Measurements from ENCODE around the gene VPS26C.
"Not testable (repeated sequence)": the region's sequence is repeated elsewhere in the genome, so short reads cannot be mapped to it uniquely, and the experiment has no call there.

VPS26C gene

DNA sequence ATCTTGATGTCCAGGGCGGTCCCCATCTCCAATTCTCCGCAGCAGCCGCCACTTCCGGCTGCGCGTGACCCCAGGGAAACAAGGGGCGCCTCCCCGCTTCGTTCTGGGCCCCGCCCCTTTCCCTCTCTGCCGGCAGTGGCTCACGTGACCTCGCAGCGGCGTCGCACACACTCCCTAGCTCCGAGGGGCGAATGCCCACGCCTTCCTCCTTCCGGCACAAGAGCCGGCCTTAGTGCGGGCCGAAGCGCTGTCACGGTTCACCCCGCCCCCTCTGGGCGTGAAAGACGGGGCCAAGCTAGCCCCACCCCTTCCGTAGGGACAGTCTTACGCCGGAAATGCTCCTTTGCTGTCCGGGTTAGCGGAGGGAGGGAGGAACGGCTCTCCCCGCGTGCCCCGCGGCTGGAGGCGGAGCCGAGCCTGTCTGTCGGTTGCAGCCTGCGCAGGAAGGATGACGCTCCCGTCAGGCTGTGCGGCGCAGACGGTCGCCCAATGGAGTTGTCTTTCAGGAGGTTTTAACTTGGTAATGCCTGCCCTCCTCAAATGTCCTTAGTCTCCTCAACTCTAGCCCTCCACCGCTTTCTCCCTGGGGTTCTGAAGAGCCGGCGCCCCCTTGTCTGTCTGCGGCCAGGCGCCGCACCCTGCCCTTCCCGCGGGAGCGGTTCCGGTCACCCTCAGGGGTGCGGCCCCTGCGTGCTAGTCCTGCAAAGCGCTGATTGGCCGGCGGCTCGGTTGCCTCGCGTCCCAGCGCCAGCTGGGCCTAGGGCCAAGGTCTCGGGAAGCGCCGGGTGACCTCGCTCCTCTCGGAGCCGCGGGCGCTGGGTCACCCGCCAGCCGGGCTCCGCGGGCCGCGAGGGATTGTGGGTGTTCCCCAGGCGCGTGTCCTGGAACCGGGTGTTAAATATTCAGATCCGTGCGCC is at the start of gene VPS26C:
VPS26C (minus strand) TSS at position 66 of the 917 bp plus-strand sequence; CDS start at position 26, 40 bp downstream.
- peak; percentile 92 to 98 for DNase-seq (ENCODE audit: low read depth in 1 of 2, low spot score in 1 of 2)

DNA sequence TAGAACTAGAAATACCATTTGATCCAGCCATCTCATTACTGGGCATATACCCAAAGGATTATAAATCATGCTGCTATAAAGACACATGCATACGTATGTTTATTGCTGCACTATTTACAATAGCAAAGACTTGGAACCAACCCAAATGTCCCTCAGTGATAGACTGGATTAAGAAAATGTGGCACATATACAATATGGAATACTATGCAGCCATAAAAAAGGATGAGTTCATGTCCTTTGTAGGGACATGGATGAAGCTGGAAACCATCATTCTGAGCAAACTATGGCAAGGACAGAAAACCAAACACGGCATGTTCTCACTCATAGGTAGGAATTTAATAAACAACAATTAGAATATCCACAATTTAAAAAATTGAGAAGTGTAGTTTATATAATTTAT is 48.9 kb upstream of the VPS26C start:
- not testable (repeated sequence) for DNase-seq (ENCODE audit: low read depth in 1 of 2, low spot score in 1 of 2)

DNA sequence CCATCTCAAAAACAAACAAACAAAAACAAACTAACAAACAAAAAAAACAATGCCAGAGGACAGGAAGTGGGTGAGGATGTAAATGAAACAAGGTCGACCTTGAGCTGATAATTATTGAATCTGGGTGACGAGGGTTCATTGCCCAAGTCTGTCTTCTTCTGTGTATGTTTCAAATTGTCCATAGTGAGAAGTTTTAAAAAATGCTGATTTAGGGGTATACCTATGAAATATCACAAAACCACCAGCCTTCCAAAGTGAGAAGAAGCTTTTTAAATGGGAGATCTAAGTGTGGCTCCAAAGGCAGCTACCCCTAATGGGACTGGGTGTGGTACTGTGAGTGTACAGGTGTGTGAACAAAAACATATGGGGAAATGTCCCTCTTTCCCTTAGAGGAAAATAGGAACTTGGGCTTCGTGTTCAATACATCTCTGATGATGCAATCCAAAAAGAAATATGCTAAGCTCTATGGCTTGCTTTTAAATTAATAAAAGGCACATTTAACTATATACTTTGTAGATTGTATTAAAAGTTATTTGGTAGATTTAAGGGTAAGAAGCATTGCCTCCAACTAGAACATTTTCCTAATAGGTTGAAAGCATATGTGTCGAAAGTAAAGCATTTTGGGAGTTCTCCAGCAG is 33.1 kb upstream of the VPS26C start:
- no peak for DNase-seq (ENCODE audit: low read depth in 1 of 2, low spot score in 1 of 2)

DNA sequence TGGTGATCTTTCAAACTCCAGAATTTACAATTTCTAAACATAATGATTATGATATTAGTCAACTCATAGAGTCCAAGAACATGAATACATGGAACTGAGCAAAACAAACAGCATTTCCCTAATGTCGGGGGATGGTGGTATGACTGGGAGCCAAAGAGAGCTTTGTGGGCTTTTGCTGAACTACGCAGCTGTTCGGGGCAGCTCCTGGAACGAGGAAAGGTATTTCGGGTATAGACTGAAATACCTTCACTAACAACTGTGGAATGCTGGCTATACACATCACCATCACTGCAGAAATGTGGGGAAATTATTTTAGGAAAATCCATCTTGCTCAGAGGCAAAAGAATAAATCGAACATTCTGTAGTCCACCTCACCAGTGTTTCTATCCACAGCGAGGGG is 30.2 kb upstream of the VPS26C start:
- no peak for DNase-seq (ENCODE audit: low read depth in 1 of 2, low spot score in 1 of 2)

DNA sequence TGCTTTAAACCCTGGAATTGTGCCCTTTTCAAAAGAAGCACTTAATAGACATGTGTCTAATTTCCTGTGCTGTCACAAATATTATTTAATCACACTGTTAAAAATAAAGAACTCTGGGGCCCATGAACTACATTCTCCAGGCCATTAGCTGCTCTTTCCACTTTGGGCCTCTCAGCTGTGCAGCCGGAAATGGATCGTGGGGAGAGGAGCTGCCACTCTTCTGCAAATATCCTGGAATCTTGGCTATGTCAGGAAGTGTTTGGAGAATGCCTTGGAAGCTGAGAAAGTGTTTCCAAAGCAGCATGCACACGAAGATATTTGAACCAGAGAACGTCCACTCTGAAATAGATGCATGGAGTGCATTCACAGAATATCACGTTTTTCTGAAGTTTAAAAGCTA is 27.5 kb upstream of the VPS26C start:
- no peak for DNase-seq (ENCODE audit: low read depth in 1 of 2, low spot score in 1 of 2)

DNA sequence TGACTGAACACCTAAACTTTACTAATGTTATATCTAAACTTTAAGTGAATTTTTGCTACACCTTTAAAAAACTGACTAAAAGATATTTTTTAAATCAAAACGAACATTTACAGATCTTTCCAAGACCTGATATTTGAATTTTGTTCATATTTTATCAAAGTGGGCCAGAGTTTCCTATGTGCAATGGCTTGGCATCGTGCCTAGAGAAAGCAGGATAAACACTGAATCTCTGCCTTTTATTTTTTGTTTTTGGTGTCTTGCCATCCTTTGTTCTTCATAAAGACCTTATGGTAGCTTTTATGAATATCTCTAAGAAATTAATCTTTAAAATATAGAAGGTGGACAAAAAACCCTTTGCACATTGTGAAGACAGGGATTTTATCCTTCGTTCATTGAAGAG is 25.8 kb upstream of the VPS26C start:
- DNase-seq (ENCODE audit: low read depth in 1 of 2, low spot score in 1 of 2), result no peak

DNA sequence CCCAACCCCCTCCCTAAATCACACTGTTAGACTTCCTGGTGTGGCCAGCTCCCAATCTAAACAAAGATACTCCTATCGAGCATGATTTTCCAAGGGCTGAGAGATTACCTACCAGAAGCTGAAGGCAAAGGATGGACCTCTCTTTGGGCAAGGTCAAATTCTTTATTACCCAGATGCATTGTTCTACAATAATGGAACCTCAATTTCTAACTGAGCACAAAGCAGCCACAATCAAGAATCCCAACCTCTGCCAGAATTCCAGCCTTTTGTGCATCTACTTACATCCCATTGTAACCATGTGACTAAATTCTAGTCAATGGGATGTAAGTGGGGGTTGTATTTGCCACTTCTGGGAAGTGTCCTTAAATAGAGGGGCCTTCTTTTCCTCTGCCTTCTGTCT is 24.9 kb upstream of the VPS26C start:
- no peak for DNase-seq (ENCODE audit: low read depth in 1 of 2, low spot score in 1 of 2)

DNA sequence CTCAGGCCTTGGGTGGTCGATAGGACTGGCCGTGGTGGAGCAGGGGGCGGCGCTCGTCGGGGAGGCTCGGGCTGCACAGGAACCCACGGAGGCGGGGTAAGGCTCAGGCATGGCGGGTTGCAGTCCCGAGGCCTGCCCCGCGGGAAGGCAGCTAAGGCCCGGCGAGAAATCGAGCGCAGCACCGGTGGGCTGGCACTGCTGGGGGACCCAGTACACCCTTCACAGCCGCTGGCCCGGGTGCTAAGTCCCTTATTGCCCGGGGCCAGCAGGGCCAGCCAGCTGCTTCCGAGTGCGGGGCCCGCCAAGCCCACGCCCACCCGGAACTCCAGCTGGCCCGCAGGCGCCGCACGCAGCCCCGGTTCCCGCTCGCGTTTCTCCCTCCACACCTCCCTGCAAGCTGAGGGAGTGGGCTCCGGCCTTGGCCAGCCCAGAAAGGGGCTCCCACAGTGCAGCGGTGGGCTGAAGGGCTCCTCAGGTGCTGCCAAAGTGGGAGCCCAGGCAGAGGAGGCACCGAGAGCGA is 16.1 kb upstream of the VPS26C start:
- not testable (repeated sequence) for DNase-seq (ENCODE audit: low read depth in 1 of 2, low spot score in 1 of 2)

DNA sequence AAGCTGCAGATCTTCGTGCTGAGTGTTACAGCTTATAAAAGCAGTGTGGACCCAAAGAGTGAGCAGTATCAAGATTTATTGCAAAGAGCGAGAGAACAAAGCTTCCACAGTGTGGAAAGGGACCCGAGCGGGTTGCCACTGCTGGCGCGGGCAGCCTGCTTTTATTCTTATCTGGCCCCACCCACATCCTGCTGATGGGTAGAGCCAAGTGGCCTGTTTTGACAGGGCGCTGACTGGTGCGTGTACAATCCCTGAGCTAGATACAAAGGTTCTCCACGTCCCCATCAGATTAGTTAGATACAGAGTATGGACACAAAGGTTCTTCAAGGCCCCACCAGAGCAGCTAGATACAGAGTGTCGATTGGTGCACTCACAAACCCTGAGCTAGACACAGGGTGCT is 15.5 kb upstream of the VPS26C start:
- not testable (repeated sequence) for DNase-seq (ENCODE audit: low read depth in 1 of 2, low spot score in 1 of 2)

DNA sequence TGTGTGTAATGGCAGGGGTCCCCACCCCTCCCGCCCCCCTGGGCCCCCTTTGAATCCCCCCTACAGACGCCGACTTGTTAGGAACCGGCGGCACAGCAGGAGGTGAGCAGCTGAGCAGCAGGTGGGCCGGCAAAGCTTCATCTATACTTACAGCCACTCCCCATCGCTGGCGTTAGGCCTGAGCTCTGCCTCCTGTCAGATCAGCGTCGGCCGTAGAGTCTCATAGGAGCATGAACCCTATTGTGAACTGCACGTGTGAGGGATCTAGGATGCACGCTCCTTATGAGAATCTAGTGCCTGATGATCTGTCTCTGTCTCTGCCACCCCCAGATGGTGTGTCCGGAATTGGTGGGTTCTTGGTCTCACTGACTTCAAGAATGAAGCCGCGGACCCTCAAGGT is 14.9 kb upstream of the VPS26C start:
- DNase-seq (ENCODE audit: low read depth in 1 of 2, low spot score in 1 of 2), result no peak

DNA sequence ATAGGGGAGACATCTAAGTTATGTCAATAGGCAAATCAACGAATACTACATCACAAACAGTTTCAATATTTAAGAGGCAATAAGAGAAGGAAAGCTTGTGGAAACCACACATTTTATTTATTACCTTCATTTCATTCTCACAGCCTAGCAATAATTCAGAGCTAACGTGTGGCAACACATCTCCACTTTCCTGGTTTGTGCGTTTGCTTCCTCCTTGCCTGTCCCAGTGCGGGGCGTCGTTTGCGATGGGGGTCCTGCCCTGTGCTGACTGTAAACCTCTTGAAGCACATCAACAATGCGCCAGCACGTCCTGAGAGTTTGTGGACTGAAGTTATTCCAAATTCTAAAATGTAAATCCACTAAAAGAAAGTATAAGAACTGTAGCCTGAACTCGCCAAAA is 14.4 kb upstream of the VPS26C start:
- no peak for DNase-seq (ENCODE audit: low read depth in 1 of 2, low spot score in 1 of 2)

DNA sequence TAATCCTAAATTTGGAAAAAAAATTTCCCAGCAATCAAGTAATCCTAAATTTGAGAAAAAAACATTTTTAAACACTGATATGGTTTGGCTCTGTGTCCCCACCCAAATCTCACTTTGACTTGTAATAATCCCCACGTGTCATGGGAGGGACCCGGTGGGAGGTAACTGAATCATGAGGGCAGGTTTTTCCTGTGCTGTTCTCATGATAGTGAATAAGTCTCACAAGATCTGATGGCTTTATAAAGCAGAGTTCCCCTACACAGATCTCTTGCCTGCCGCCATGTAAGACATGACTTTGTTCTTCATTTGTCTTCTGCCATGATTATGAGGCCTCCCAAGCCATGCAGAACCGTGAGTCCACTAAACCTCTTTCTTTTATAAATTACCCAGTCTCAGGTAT is 12.1 kb upstream of the VPS26C start:
- not testable (repeated sequence) for DNase-seq (ENCODE audit: low read depth in 1 of 2, low spot score in 1 of 2)

DNA sequence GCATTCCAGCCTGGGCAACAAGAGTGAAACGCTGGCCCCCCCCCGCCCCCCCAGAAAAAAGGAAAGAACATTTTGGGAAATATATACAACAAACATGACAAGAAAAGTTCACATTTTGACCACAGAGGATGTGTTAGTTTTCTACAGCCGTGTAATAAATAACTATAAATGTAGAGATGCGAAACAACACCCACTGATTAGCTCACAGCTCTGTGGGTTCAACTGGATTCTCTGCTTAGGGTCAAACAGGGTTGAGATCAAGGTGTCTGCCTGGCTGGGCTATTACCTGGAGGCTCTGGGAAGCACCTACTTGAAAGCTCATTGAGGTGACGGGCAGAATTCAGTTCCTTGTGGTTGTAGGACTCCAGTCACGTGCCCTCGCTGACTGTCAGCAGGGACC is 11.1 kb upstream of the VPS26C start:
- no peak for DNase-seq (ENCODE audit: low read depth in 1 of 2, low spot score in 1 of 2)

DNA sequence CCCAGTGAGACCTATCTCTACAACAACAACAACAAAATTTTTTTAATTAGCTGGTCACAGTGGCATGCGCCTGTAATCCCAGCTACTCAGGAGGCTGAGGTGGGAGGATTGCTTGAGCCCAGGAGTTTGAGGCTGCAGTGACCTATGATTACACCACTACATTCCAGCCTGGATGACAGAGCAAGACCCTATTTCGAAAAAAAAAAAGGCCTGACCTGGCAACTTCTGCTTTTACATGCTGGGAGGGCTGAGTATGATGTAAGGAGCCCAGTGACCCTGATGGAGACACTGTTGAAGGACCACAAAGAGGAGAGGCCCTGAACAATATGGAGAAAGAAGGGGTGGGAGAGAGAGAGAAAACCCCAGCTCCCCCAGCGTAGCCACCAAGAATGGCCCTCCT is 9.2 kb upstream of the VPS26C start:
- no peak for DNase-seq (ENCODE audit: low read depth in 1 of 2, low spot score in 1 of 2)

DNA sequence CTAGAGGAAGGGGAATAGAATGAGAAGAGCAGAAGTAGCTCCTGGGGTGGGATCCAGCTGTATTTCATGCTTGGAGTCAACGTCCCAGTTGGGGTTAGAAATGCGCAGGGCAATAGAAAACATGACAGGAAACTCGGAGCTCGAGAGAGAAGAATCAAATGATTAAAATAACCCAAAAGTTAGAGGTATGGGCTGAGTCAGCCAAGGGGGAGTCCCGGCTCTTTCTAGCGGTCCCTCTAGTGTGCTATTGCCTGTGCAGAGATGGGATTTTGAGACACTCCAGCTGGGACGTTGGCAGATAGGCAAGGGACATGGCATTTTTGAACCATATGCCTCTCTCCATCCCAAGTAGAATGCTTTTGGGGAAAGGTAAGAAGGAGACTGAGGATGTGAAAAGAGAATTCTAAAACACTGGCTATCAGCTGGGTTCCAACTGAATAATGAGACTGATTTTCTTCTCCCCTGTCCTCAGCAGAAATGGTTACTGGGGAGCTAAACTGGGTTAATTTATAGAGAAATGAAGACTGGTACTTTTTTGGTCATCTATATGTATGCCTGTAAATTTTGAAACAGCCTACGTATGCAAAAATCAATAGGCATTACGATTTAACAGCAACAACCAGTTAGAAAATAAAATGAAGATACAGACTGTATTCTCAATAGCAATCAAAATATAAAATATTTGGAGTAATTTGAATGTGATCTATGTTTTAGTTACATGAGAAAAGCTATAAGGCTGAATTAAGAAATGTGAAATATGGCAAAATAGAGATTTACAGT is 7.0 kb upstream of the VPS26C start:
- DNase-seq (ENCODE audit: low read depth in 1 of 2, low spot score in 1 of 2), result no peak

DNA sequence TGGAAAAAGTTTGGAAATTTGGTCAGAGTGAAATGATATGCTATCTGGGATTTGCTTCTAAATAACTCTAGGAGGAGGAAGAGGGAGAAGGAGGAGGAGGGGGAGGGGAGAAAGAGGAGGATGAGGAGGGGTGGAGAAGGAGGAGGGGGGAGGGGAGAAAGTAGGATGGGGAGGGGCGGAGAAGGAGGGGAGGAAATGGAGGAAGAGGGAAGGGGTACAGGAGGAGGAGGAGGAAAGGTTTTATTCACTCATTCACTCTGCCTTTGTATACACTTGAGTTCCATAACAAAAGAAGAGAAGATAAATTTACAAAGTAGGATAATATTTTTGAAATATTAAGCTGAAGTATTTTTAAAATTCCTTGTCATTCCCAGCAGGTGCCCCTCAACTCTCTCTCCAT is 6.3 kb upstream of the VPS26C start:
- DNase-seq (ENCODE audit: low read depth in 1 of 2, low spot score in 1 of 2), result no peak

DNA sequence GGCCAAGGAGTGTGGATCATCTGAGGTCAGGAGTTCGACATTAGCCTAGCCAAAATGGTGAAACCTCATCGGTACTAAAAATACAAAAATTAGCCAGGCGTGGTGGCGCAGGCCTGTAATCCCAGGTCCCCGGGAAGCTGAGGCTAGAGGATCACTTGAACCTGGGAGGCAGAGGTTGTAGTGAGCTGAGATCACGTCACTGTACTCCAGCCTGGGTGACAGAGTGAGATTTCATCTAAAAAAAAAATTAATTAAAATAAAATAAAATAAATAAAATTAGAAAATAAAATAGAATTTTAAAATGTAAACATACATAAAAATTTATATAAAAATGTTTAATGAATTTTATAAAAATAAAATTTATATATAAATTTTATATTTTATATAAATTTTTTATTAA is 5.8 kb upstream of the VPS26C start:
- DNase-seq (ENCODE audit: low read depth in 1 of 2, low spot score in 1 of 2), result no peak

DNA sequence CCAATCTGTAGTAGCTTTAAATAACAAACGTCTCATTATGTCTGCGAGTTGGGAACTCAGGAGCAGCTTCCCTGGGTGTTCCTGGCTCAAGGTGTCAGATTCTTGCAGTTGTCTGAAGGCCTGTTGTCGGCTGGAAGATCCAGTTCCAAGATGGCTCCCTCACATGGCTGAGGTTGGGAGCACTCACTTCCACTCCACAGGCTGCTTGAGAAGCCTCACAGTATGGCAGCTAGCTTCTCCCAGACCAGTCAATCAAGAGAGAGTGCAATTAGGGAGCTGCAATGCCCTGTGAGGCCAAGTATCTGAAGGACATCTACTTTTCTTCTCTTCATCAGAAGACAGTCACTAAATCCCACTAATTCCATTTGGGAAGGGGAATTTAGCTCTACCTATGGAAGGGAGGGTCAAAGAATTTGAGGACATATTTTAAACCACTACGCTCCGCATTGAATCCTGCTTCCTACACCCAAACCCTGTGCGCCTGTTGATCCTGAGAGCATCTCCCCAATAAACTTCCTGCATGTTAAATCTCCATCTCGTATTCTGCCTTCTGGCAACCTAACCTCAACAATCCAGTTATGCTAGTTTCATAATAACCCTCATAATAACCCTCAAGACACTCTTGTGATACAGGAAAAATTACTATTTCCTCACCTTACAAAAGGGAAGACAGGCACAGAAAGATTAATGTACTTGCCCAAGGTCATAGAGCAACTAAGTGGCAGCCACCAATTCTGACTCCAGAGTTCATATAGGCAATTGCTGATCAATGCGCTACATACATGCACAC is 3.6 kb upstream of the VPS26C start:
- DNase-seq (ENCODE audit: low read depth in 1 of 2, low spot score in 1 of 2), result no peak

DNA sequence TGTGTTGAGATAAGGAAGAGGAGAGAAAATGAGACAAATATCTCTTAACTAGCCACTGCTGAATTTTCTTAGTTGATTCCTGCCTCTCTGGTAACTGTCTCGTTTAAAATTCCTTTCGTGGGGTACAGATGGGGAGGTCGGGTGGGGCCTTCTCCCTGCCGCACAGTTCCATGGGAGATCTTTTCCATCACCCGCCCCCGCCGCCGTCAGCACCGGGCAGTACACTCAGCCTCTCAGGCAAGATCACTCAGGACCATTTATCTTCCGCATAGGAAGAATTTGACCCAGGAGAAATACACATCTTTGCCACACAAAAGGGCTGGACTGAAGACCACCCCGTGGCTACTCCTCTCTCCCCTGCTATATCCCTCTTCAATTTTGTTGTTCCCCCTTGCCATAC is 2.3 kb upstream of the VPS26C start:
- no peak for DNase-seq (ENCODE audit: low read depth in 1 of 2, low spot score in 1 of 2)

DNA sequence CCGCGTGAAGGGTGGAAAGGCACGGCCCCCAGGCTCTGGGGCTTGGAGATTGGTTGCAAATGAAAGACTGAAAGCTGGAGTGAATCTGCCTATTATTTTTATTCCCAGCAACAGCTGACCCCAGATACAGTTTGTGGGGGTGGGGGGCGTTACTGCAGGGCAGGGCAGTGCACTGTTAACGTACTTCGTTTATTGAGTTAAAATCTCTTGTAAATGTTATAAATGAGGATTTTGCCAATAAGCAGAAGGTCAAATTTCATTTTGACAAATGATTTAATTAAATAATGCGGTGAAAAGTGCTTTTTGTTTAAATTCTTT is 1.0 kb upstream of the VPS26C start:
- no peak for DNase-seq (ENCODE audit: low read depth in 1 of 2, low spot score in 1 of 2)

Measured in activated CD4-positive, alpha-beta T cell treated with anti-CD3 and anti-CD28 coated beads, Interleukin-2, amount 50 U/mL, for 24 hours (primary cell).